CD4-positive, CD25-positive, alpha-beta regulatory T cell (primary cell): Measurements from ENCODE around the gene TRDMT1. TPM values are rescaled to one million over a fixed set of nuclear protein-coding genes. Genes with fewer than 3 reads are reported as not detected.

Experiments
- ATAC-seq, 2 donors: fragments of 150-1000 bp; cut with Tn5 transposase; one replicate each; pipeline ENCODE4 v1.10.0; 2021; ENCODE audit warnings: low read depth in 2 of 2, moderate number of reproducible peaks in 2 of 2, moderate library complexity in 1 of 2
- DNase-seq, 3 donors: peaks; one replicate each; pipeline versions ENCODE4 v3.0.0 to v3.0.0-alpha.2; 2012 to 2022; ENCODE audit warnings: mixed read lengths in 1 of 3
- H3K27ac ChIP-seq: one replicate; pipeline ENCODE4 v1.7.0; 2013; ENCODE audit warnings: mild to moderate bottlenecking, low read length; ENCODE audit not compliant: insufficient read depth, poor library complexity, severe bottlenecking
- H3K27me3 ChIP-seq: one replicate; pipeline ENCODE4 v1.7.0; 2013; ENCODE audit warnings: low read length; ENCODE audit not compliant: control insufficient read depth, insufficient read depth
- H3K36me3 ChIP-seq: one replicate; pipeline ENCODE4 v1.7.0; 2013; ENCODE audit warnings: mild to moderate bottlenecking, low read length, moderate library complexity; ENCODE audit not compliant: control insufficient read depth, insufficient read depth
- H3K4me1 ChIP-seq: 2 replicates; pipeline ENCODE4 v1.7.0; 2013; ENCODE audit warnings: mild to moderate bottlenecking, low read length; ENCODE audit not compliant: insufficient read depth, control insufficient read depth, poor library complexity, severe bottlenecking
- H3K4me3 ChIP-seq: one replicate; pipeline ENCODE4 v1.7.0; 2013; ENCODE audit warnings: low read depth, mild to moderate bottlenecking, low read length, moderate library complexity
- H3K9me3 ChIP-seq, 2 experiments: 1 replicate in 1 of 2; 2 replicates in 1 of 2; pipeline ENCODE4 v1.7.0; 2013; ENCODE audit warnings: low read length in 2 of 2, mild to moderate bottlenecking in 1 of 2, moderate library complexity in 1 of 2; ENCODE audit not compliant: control insufficient read depth in 2 of 2
- H3K27ac Mint-ChIP-seq, 3 donors: one replicate each; pipeline ENCODE4 v1.8.0; 2020 to 2022; ENCODE audit warnings: mild to moderate bottlenecking in 3 of 3, mixed read lengths in 3 of 3, moderate library complexity in 2 of 3
- H3K27me3 Mint-ChIP-seq: one replicate; pipeline ENCODE4 v1.8.0; 2022; ENCODE audit warnings: mild to moderate bottlenecking, mixed read lengths
- H3K36me3 Mint-ChIP-seq: one replicate; pipeline ENCODE4 v1.8.0; 2020; ENCODE audit warnings: mixed read lengths
- H3K4me1 Mint-ChIP-seq, 4 donors: one replicate each; pipeline ENCODE4 v1.8.0; 2020 to 2022; ENCODE audit warnings: mixed read lengths in 4 of 4, mild to moderate bottlenecking in 1 of 4
- H3K4me3 Mint-ChIP-seq, 4 donors: one replicate each; pipeline ENCODE4 v1.8.0; 2020 to 2022; ENCODE audit warnings: mild to moderate bottlenecking in 4 of 4, mixed read lengths in 4 of 4, moderate library complexity in 3 of 4
- H3K9me3 Mint-ChIP-seq, 7 donors: one replicate each; pipeline ENCODE4 v1.8.0; 2020 to 2022; ENCODE audit warnings: mixed read lengths in 7 of 7, mild to moderate bottlenecking in 3 of 7, moderate library complexity in 2 of 7
- polyA plus RNA-seq, 4 donors: library from polyadenylated mRNA; unstranded; fragments of 300-500 nt; fragmentation: Illumina TruSeq; gene quantifications; one replicate each; pipeline ENCODE4 v1.2.3, GENCODE V29; 2021
- total RNA-seq: library from RNA; stranded (reverse); gene quantifications from one replicate; pipeline ENCODE4 v1.2.3, GENCODE V29; 2022

The TRDMT1 gene
- total and polyA plus RNA-seq, 5 donors from 2014 or later = 5.8 to 12.2 (median 8.2) TPM

DNA sequence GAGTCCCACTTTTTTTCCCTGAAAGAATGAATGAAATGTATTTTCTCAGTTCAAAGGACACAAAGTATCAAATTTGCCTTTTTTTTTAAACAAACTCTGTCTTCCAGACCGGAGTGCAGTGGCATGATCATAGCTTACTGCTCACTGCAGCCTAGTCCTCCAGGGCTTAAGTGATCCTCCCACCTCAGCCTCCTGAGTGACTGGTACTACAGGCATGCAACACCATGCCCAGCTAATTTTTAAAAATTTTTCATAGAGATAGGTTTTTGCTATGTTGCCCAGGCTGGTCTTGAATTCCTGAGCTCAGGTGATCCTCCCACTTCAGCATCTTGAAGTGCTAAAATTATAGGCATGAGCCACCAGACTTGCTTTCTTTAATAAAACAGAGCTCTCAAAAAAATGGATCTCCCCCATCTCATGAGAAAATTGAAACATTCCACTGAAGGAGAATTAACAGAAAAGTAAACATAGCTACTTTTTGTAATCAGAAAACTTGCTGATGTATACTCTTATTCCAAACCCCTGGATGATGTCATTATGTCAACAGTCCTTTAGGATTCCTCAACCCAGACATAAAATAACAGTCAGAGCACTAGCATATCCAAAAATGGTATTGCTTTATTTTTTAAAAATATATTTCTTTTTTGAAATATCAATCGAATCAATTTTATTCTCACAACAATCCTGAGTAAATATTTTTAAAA, 12.3 kb upstream of the TRDMT1 start:
- Histone ChIP-seq H3K27me3 (no peaks in the 10 kb centered on the region), H3K4me1 (peaks cover 16% of the 10 kb centered on the region), H3K36me3 (peaks cover 9% of the 10 kb centered on the region), H3K27ac (no peak overlapping the region), H3K4me3 (no peak overlapping the region), H3K9me3 (no peaks in the 10 kb centered on the region)
- Mint-ChIP-seq H3K27me3 (no peaks in the 10 kb centered on the region), H3K36me3 (peaks cover 12% of the 10 kb centered on the region), H3K4me1 (peaks cover 10 to 27% (median 12%) of the 10 kb centered on the region in 4 donors), H3K27ac (no peak overlapping the region), H3K4me3 (no peak overlapping the region), H3K9me3 (no peaks in the 10 kb centered on the region)
- DNase-seq = no peak
- no peak for ATAC-seq

DNA sequence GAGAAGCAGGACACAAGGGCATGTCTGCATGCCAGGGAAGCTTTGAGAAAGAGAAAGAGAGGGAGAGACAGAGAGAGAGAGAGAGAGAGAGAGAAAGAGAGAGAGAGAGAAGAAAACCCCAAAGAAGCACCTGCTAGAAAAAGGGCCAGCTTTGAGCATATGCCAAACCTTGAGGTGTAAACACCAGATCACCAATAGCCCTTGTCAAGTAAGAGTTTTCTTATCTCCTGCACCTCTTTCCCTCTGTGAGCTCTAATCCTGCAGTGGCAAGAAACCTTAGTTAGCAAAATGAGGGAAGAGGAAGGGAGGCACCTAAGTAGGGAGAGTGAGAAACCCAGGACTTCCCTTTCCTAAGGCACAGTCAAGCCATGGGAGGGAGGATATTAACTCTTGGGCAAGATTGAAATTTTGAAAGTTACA, 11.3 kb upstream of the TRDMT1 start:
- Histone ChIP-seq H3K27ac (no peak overlapping the region), H3K27me3 (no peaks in the 10 kb centered on the region), H3K36me3 (peaks cover 6% of the 10 kb centered on the region), H3K4me1 (peaks cover 16% of the 10 kb centered on the region), H3K9me3 (no peaks in the 10 kb centered on the region), H3K4me3 (no peak overlapping the region)
- ATAC-seq = no peak
- no peaks in the 10 kb centered on the region for H3K9me3 Mint-ChIP-seq
- H3K4me1 Mint-ChIP-seq = peaks cover 10 to 27% (median 12%) of the 10 kb centered on the region in 4 donors
- H3K36me3 Mint-ChIP-seq = peaks cover 8% of the 10 kb centered on the region
- DNase-seq = no peak
- peak overlapping the region in 2 of 3 donors; percentile 41 to 85 for H3K27ac Mint-ChIP-seq
- no peak overlapping the region for H3K4me3 Mint-ChIP-seq
- no peaks in the 10 kb centered on the region for H3K27me3 Mint-ChIP-seq

DNA sequence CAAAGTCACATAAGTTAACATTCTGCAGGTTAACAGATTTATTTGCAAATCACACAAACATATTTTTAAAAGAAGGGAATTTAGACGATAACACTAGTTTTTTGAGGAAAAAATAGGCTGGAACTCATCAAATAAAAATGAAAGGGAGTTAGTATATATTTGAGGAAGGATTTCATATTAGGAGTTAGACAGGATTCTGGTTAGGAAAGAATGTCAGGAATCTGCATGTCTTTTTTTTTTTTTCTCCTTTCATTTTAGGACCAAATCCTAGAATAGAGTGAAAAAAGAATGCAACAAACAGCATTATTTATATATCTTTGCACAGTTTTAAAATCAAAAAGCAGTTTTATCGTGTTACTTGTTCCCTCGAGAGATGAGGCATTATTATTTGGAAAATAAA, 8.9 kb upstream of the TRDMT1 start:
- H3K9me3 Mint-ChIP-seq = no peaks in the 10 kb centered on the region
- H3K4me1 Mint-ChIP-seq = peaks cover 7 to 25% (median 16%) of the 10 kb centered on the region in 4 donors

DNA sequence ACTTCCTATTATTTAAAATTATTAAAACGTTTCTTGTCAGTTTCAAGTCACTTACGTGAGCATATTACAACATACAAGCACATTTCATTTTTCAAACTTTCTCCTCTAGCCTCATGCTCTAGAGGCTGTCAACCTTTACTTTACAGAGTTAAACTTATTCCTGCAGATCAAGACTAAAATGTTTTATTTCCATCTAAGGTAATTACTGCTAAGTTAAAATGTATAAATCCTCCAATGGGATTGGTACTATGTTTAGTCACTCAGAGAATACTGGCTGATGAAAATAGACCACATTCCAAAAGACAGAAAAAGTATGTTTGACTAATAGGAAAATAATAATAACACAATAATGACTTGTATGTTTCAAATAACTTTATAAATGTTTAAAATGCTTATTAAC, 8.4 kb upstream of the TRDMT1 start:
- Mint-ChIP-seq H3K27ac (no peak overlapping the region), H3K36me3 (peaks cover 3% of the 10 kb centered on the region), H3K4me3 (no peak overlapping the region), H3K27me3 (no peaks in the 10 kb centered on the region), H3K9me3 (no peaks in the 10 kb centered on the region), H3K4me1 (peaks cover 7 to 22% (median 16%) of the 10 kb centered on the region in 4 donors)
- Histone ChIP-seq H3K27ac (no peak overlapping the region), H3K4me3 (no peak overlapping the region), H3K4me1 (peaks cover 18% of the 10 kb centered on the region), H3K9me3 (no peaks in the 10 kb centered on the region), H3K36me3 (peaks cover 3% of the 10 kb centered on the region), H3K27me3 (no peaks in the 10 kb centered on the region)
- no peak for ATAC-seq
- no peak for DNase-seq

More for the DNA sequence above, 8.9 kb upstream of the TRDMT1 start:
- no peak overlapping the region for H3K4me3 ChIP-seq
- H3K27me3 ChIP-seq = no peaks in the 10 kb centered on the region
- no peak for ATAC-seq
- no peaks in the 10 kb centered on the region for H3K9me3 ChIP-seq
- Mint-ChIP-seq H3K27me3 (no peaks in the 10 kb centered on the region), H3K36me3 (peaks cover 6% of the 10 kb centered on the region), H3K4me3 (no peak overlapping the region), H3K27ac (peak overlapping the region in 1 of 3 donors; percentile 80)
- peaks cover 6% of the 10 kb centered on the region for H3K36me3 ChIP-seq
- H3K27ac ChIP-seq = no peak overlapping the region
- H3K4me1 ChIP-seq = peaks cover 19% of the 10 kb centered on the region
- no peak for DNase-seq

DNA sequence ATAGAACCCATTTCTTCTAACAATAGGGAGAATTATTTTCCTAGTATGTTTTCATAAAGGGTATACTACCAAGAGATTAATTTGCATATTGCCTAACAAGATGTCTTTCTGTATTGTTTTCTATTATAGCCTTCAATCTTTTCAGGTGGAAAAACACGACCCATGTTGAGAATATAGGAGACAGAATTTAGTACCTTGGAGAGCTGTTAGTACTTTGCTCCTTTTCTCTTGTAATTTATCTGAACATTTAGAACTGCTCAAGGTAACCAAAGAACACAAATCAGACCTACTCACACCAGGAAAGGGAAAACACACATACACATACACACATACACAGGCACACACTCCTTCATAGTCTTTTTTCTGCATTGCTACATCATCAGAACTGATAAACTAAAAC, 7.8 kb upstream of the TRDMT1 start:
- no peaks in the 10 kb centered on the region for H3K27me3 Mint-ChIP-seq
- no peak overlapping the region for H3K4me3 ChIP-seq
- no peak overlapping the region for H3K4me3 Mint-ChIP-seq
- H3K27me3 ChIP-seq = no peaks in the 10 kb centered on the region
- H3K9me3 ChIP-seq = no peaks in the 10 kb centered on the region
- ATAC-seq (no peak), DNase-seq (no peak)
- peaks cover 18% of the 10 kb centered on the region for H3K4me1 ChIP-seq
- H3K27ac ChIP-seq = no peak overlapping the region
- peaks cover 7 to 23% (median 16%) of the 10 kb centered on the region in 4 donors for H3K4me1 Mint-ChIP-seq
- no peaks in the 10 kb centered on the region for H3K36me3 Mint-ChIP-seq
- no peak overlapping the region for H3K27ac Mint-ChIP-seq
- H3K9me3 Mint-ChIP-seq = no peaks in the 10 kb centered on the region
- H3K36me3 ChIP-seq = peaks cover 3% of the 10 kb centered on the region

DNA sequence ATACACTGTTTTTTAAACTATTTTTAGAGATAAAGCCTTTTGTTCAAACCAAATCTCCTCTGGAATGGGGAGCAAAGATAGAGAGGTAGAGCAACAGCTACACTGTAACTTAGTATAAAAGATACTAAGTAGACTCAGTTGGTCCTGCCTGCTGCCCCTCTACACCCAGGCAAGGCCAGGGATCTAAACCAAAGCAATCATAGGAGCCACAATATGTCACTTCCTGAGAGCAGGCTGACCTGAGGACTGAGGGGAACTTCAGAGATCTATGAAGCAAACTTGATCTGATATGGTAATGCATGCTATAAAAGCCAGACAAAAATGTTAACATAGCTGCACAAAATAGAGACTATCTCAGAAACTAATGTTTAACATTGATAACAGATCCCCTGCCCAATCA, 7.0 kb upstream of the TRDMT1 start:
- ATAC-seq (no peak), DNase-seq (no peak)
- Mint-ChIP-seq H3K9me3 (no peaks in the 10 kb centered on the region), H3K36me3 (no peaks in the 10 kb centered on the region), H3K4me1 (peaks cover 7 to 25% (median 16%) of the 10 kb centered on the region in 4 donors), H3K27ac (peak overlapping the region in 1 of 3 donors; percentile 9), H3K4me3 (no peak overlapping the region), H3K27me3 (no peaks in the 10 kb centered on the region)
- H3K27me3 ChIP-seq = no peaks in the 10 kb centered on the region
- no peaks in the 10 kb centered on the region for H3K36me3 ChIP-seq
- no peak overlapping the region for H3K27ac ChIP-seq
- no peaks in the 10 kb centered on the region for H3K9me3 ChIP-seq
- no peak overlapping the region for H3K4me3 ChIP-seq
- peaks cover 18% of the 10 kb centered on the region for H3K4me1 ChIP-seq

DNA sequence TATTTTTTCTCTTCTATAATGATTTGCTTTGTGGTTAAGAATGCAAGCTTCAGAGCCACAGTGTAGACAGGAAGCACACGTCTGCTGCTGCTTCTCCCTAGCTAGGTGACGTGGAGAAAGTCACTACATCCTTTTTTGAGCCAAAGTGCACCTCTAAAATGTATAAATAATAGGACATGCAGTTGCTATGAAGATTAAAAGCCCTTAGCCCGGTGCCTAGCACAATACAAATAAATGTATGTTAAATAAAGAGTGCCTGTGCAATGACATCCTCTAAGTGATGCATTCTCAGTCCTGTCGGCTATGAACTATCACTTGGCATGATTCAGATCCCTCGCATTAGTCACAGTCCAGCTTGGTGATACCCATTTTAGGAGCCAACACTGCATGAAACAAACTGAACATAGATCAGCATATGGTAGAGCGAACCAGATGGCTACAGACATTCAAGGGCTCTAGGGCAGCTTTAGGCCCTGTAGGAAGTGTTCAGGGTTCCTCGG, 4.8 kb upstream of the TRDMT1 start:
- H3K4me3 Mint-ChIP-seq = peak overlapping the region; percentile 0 to 63 (median 58)
- Histone ChIP-seq H3K4me1 (peaks cover 20% of the 10 kb centered on the region), H3K4me3 (peak overlapping the region; percentile 46), H3K27me3 (no peaks in the 10 kb centered on the region), H3K9me3 (no peaks in the 10 kb centered on the region), H3K36me3 (no peaks in the 10 kb centered on the region), H3K27ac (peak overlapping the region; percentile 77)
- peaks cover 7 to 30% (median 21%) of the 10 kb centered on the region in 4 donors for H3K4me1 Mint-ChIP-seq
- DNase-seq = peak; percentile 33 to 81 (median 71)
- peak; percentile 73 to 74 for ATAC-seq
- H3K27ac Mint-ChIP-seq = peak overlapping the region; percentile 89 to 91 (median 89)
- no peaks in the 10 kb centered on the region for H3K27me3 Mint-ChIP-seq
- H3K36me3 Mint-ChIP-seq = no peaks in the 10 kb centered on the region
- no peaks in the 10 kb centered on the region for H3K9me3 Mint-ChIP-seq

DNA sequence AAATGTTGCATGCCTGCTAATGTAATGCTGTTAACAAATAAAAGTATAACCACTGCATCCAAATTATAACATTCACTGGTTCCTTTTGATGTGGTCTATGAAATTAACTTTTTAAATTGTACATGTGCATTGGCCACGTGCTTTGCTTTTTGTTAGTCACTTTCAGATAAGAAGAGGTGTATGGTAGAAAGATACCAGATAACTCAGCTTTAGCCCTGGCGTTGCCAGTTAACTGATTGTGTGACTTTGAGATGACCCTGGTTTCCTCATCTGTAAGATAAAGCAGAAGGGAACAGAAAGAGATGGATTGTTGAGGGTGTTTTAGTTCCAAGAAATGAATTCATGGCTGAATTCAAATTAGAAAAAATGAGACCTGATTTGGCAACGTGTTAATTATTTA, 1.9 kb upstream of the TRDMT1 start:
- H3K27ac Mint-ChIP-seq = no peak overlapping the region

More for the DNA sequence above, 1.9 kb upstream of the TRDMT1 start:
- Histone ChIP-seq H3K36me3 (no peaks in the 10 kb centered on the region), H3K27ac (no peak overlapping the region), H3K4me1 (peaks cover 33% of the 10 kb centered on the region), H3K9me3 (no peaks in the 10 kb centered on the region), H3K4me3 (no peak overlapping the region), H3K27me3 (no peaks in the 10 kb centered on the region)
- no peak for DNase-seq
- Mint-ChIP-seq H3K4me3 (peak overlapping the region in 2 of 4 donors; percentile 58 to 72), H3K27me3 (no peaks in the 10 kb centered on the region), H3K36me3 (no peaks in the 10 kb centered on the region), H3K4me1 (peaks cover 19 to 51% (median 37%) of the 10 kb centered on the region in 4 donors), H3K9me3 (no peaks in the 10 kb centered on the region)
- ATAC-seq = no peak
